Heart left ventricle (tissue), 16 donors: ENCODE results near the gene PHKB. TPM values are rescaled to one million over a fixed set of nuclear protein-coding genes. Genes with fewer than 3 reads are reported as not detected.

Experiments used
- ATAC-seq, 4 donors: fragments of 200-7000 bp; cut with Tn5 transposase; one replicate each; pipeline ENCODE4 v1.9.1; 2020 to 2022; ENCODE audit warnings: moderate library complexity in 4 of 4, mild to moderate bottlenecking in 3 of 4, moderate number of reproducible peaks in 1 of 4
- DNase-seq, 5 donors: peaks; one replicate each; pipeline ENCODE4 v3.0.0-alpha.2; 2020
- H3K27ac ChIP-seq, 12 donors: fragments of 200-600 bp; sonication (generic) in 4 of 12; one replicate each; pipeline versions ENCODE4 v1.5.0 to v1.8.0; 2016 to 2022; ENCODE audit warnings: mild to moderate bottlenecking in 2 of 12
- H3K27me3 ChIP-seq, 9 donors: fragments of 200-600 bp; sonication (generic) in 2 of 9; one replicate each; pipeline versions ENCODE4 v1.5.1 to v1.8.0; 2016 to 2022; ENCODE audit warnings: mild to moderate bottlenecking in 3 of 9
- H3K36me3 ChIP-seq, 9 donors: fragments of 200-600 bp; sonication (generic) in 2 of 9; one replicate each; pipeline versions ENCODE4 v1.5.0 to v1.8.0; 2018 to 2022; ENCODE audit warnings: mild to moderate bottlenecking in 2 of 9
- H3K4me1 ChIP-seq, 12 donors: fragments of 200-600 bp; sonication (generic) in 4 of 12; one replicate each; pipeline versions ENCODE4 v1.5.0 to v1.8.0; 2016 to 2022; ENCODE audit warnings: mild to moderate bottlenecking in 3 of 12
- H3K4me3 ChIP-seq, 12 donors: fragments of 200-600 bp; sonication (generic) in 4 of 12; one replicate each; pipeline versions ENCODE4 v1.5.0 to v1.8.0; 2017 to 2022; ENCODE audit warnings: mild to moderate bottlenecking in 9 of 12, moderate library complexity in 4 of 12
- H3K9me3 ChIP-seq, 12 donors: fragments of 200-600 bp; sonication (generic) in 4 of 12; one replicate each; pipeline versions ENCODE4 v1.5.0 to v1.8.0; 2016 to 2022; ENCODE audit warnings: mild to moderate bottlenecking in 1 of 12
- POLR2A ChIP-seq, 2 donors: fragments of 450-650 bp; IDR thresholded peaks; one replicate each; pipeline ENCODE4 v1.6.1; 2017; ENCODE audit warnings: antibody characterized with exemption in 2 of 2, mild to moderate bottlenecking in 2 of 2, moderate library complexity in 2 of 2
- WGBS, 4 donors: extraction: QIAGEN DNeasy Blood & Tissue Kit in 2 of 4; methylation state at CpG; one replicate each; pipeline versions ENCODE4 v1.1.5 to v1.1.7; 2013 to 2018; 5-methylcytosine and 5-hydroxymethylcytosine counted together
- intact Hi-C, 10 donors: fragments of 100-400 bp; cut with DNase I; formaldehyde crosslinking; loops; one replicate each; pipeline versions ENCODE4 v1.11.1 to v1.14.2; 2022
- polyA plus RNA-seq, 2 donors: library from polyadenylated mRNA; stranded (reverse); fragments of 200-250 nt; gene quantifications; one replicate each; pipeline ENCODE4 v1.2.3, GENCODE V29; 2013
- total RNA-seq, 9 donors: library from RNA; depleted of rRNA in 2 of 9; stranded (reverse); fragments of >200 nt in 2 of 9; fragmentation: NEBNext Ultra II Directional in 3 of 9; extraction: Animal tissue kit (Norgen Biotek cat#: 25700) in 3 of 9; gene quantifications; one replicate each; pipeline versions ENCODE4 v1.1.0 to v1.2.4, GENCODE V29; 2016 to 2023
- TF ChIP-seq, protein P1 (sequence below), 12 donors: fragments of 200-600 bp; sonication (generic) in 4 of 12; IDR thresholded peaks; one replicate each; pipeline versions ENCODE4 v1.5.0 to v1.8.0; 2018 to 2022; ENCODE audit warnings: antibody characterized with exemption in 12 of 12, mild to moderate bottlenecking in 5 of 12
- donor health status: ischemic (EF 13 %, LVEDD 7.1; RV severe dilation, severe dysfunction).
- donor health status: healthy with polysubstance abuse.
- donor health status: DM: no; HTN: yes; CAD: no.
- donor health status: DM: no; HTN: no; CAD: no.
- donor health status: ischemic (EF 25% LVEDD 6.9; RV normal size, moderate dysfunction).
- donor health status: ischemic (EF 25% LVEDD 5.7; RV mildly dilated, moderate dysfunction).
- donor health status: healthy.
- donor health status: DM: yes; HTN: yes; CAD: no.
- donor health status: ischemic (EF 35%, LVEDD 5.7; RV mildly dilated, moderate dysfunction).
- donor health status: nonischemic (EF 11% LVEDD 7.7; RV severe dilation, severe dysfunction).
- donor health status: DM: yes; HTN: yes; CAD: no.
- donor health status: PGD.
- donor health status: ischemic (EF 29% LVEDD 5.4; RV normal size, mild dysfunction).
- donor health status: nonischemic (EF 23%, LVEDD 6.1; RV moderate dilation, normal function).

Gene PHKB
- total and polyA plus RNA-seq, 11 donors: 14.2 to 70.1 (median 61.3) TPM

GRCh38 chr16:47578033-47578432 lies 116.9 kb downstream of the PHKB start:
- DNase-seq (no peak), ATAC-seq (no peak)
- TF ChIP-seq, protein P1, sequence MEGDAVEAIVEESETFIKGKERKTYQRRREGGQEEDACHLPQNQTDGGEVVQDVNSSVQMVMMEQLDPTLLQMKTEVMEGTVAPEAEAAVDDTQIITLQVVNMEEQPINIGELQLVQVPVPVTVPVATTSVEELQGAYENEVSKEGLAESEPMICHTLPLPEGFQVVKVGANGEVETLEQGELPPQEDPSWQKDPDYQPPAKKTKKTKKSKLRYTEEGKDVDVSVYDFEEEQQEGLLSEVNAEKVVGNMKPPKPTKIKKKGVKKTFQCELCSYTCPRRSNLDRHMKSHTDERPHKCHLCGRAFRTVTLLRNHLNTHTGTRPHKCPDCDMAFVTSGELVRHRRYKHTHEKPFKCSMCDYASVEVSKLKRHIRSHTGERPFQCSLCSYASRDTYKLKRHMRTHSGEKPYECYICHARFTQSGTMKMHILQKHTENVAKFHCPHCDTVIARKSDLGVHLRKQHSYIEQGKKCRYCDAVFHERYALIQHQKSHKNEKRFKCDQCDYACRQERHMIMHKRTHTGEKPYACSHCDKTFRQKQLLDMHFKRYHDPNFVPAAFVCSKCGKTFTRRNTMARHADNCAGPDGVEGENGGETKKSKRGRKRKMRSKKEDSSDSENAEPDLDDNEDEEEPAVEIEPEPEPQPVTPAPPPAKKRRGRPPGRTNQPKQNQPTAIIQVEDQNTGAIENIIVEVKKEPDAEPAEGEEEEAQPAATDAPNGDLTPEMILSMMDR (IDR thresholded peaks at IDR 0.05): no peak
- no peak for TF ChIP-seq POLR2A (IDR thresholded peaks at IDR 0.05)
- intact Hi-C loops: no loop called here
- Histone ChIP-seq H3K4me1 (peaks cover 0 to 17% (median 0%) of the 10 kb centered on the region in 12 donors), H3K4me3 (no peak overlapping the region), H3K27me3 (no peaks in the 10 kb centered on the region), H3K36me3 (peaks cover 0 to 19% (median 0%) of the 10 kb centered on the region in 9 donors), H3K9me3 (no peaks in the 10 kb centered on the region), H3K27ac (no peak overlapping the region)
- 82 to 97% (median 89%) methylated on average over 3 of the region's 3 CpGs for WGBS, 4 donors

DNA sequence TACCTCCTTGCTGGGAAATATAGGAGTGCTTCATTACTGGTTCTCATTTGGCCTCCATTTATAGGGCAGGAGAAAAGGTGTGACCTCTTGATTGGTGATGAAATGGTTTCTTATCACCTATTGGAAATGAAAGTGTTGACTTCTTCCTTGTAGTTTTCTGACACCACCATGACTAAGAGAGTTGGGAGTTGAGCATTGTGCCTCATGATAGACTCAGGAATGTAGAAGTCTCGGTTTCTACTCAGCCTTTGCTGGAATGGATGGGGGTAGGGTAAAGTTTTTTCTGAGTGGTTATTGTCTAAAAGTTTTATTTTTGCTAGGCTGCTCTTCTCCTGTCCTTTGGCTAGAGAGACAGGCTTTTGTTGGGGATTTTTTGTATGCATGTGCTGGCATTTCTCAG lies 117.4 kb downstream of the PHKB start:
- DNase-seq (no peak), ATAC-seq (no peak)
- Histone ChIP-seq H3K9me3 (no peaks in the 10 kb centered on the region), H3K36me3 (peaks cover 0 to 22% (median 0%) of the 10 kb centered on the region in 9 donors), H3K4me3 (no peak overlapping the region), H3K4me1 (peaks cover 0 to 15% (median 0%) of the 10 kb centered on the region in 12 donors), H3K27ac (no peak overlapping the region), H3K27me3 (no peaks in the 10 kb centered on the region)
- intact Hi-C loops: no loop called here
- 88 to 100% (median 97%) methylated on average over 1 of the region's 1 CpG for WGBS, 4 donors
- TF ChIP-seq POLR2A (IDR thresholded peaks at IDR 0.05): no peak
- TF ChIP-seq, protein P1 (IDR thresholded peaks at IDR 0.05): no peak

GRCh38 chr16:47581114-47581513 lies 120.0 kb downstream of the PHKB start:
- Histone ChIP-seq H3K36me3 (peaks cover 0 to 23% (median 0%) of the 10 kb centered on the region in 9 donors), H3K4me3 (no peak overlapping the region), H3K4me1 (peaks cover 0 to 11% (median 0%) of the 10 kb centered on the region in 12 donors), H3K9me3 (no peaks in the 10 kb centered on the region), H3K27me3 (no peaks in the 10 kb centered on the region), H3K27ac (no peak overlapping the region)
- TF ChIP-seq POLR2A (IDR thresholded peaks at IDR 0.05): no peak
- TF ChIP-seq, protein P1 (IDR thresholded peaks at IDR 0.05): no peak
- ATAC-seq: no peak
- no peak for DNase-seq
- intact Hi-C loops: loop anchor here in 2 of 10 donors (10.0 kb wide), 1 partner anchor 116 kb away; the partner anchor contains the start of genes ITFG1 (in 2 of the 2) and PHKB (in 2 of the 2)
- WGBS, 4 donors: 76 to 88% (median 84%) methylated on average over 2 of the region's 2 CpGs

DNA sequence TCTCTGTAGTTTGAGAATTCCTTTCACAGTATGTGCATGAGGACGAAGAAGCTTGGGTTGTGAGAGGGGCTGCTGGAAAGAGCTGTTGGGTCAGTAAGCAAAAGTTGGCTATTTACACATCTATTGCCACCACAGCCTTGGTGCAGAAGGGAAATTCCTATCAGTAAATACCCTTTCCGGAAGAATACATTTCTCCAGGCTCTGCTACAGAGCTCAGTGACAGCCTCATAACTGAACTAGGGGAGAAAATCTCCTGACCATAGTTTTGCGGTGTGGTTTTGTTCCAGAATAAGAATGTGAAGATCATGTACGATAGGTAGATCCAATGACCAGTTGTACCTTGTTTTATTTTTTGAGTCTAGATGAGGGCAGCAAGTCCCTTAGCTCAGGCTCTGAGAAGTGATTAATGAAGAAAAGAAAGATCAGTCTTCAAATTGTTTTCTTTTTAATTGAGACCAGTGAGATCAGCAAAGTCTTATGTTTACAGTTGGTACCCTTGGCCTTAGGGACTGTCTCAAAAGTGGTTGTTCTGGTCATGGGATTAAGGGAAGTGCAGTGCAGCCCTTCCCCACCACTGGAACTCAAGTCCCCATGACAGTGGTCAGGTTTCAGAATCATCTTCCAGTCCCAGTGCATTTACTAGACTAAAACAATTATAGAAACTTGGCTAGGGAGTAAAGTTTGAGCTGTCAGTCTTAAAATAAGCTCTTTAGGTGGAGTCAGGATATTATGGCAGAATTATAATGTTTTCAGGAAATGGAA lies 123.5 kb downstream of the PHKB start:
- H3K9me3 ChIP-seq: no peaks in the 10 kb centered on the region
- TF ChIP-seq POLR2A (IDR thresholded peaks at IDR 0.05): no peak
- TF ChIP-seq, protein P1 (IDR thresholded peaks at IDR 0.05): no peak
- ATAC-seq (no peak), DNase-seq (no peak)
- no peak overlapping the region for H3K27ac ChIP-seq
- 92 to 97% (median 94%) methylated on average over 4 of the region's 4 CpGs for WGBS, 4 donors
- H3K4me1 ChIP-seq: peaks cover 0 to 11% (median 0%) of the 10 kb centered on the region in 12 donors
- H3K4me3 ChIP-seq: no peak overlapping the region
- no peaks in the 10 kb centered on the region for H3K27me3 ChIP-seq
- H3K36me3 ChIP-seq: peaks cover 0 to 46% (median 20%) of the 10 kb centered on the region in 9 donors
- intact Hi-C loops: loop anchor here in 2 of 10 donors (10.0 kb wide), 1 partner anchor 120 kb away; the partner anchor contains the start of genes ITFG1 (in 2 of the 2) and PHKB (in 2 of the 2)
